Measurements from ENCODE around the gene CCDC196.
"Not testable (repeated sequence)": the region's sequence is repeated elsewhere in the genome, so short reads cannot be mapped to it uniquely, and the experiment has no call there.

The CCDC196 gene

DNA sequence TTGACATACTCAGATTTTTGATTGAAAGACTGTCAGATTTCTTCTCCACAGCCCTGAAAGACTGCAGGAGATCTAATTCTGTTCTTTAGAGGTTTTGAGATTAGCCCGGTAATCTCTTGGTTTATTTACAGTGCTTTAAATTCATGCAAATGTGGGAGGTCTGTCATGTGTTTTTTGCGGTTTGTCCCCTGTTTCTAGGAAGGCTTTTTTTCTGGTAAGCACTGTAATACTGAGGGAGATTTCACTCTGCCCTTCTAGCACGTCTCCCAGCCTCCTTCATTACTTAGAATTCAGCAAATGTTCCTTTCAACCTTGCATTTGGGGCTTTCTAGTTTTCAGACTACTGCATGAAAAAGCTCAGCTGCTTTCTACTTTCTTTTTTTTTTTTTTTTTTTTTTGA lies 52.9 kb downstream of the CCDC196 start:
- TF ChIP-seq, protein P1, sequence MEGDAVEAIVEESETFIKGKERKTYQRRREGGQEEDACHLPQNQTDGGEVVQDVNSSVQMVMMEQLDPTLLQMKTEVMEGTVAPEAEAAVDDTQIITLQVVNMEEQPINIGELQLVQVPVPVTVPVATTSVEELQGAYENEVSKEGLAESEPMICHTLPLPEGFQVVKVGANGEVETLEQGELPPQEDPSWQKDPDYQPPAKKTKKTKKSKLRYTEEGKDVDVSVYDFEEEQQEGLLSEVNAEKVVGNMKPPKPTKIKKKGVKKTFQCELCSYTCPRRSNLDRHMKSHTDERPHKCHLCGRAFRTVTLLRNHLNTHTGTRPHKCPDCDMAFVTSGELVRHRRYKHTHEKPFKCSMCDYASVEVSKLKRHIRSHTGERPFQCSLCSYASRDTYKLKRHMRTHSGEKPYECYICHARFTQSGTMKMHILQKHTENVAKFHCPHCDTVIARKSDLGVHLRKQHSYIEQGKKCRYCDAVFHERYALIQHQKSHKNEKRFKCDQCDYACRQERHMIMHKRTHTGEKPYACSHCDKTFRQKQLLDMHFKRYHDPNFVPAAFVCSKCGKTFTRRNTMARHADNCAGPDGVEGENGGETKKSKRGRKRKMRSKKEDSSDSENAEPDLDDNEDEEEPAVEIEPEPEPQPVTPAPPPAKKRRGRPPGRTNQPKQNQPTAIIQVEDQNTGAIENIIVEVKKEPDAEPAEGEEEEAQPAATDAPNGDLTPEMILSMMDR (IDR thresholded peaks at IDR 0.05; ENCODE audit: borderline replicate concordance, control extremely low read depth, extremely low read depth, insufficient read depth, missing control alignments) = no peak
- in situ Hi-C loops (cut with MboI; ENCODE audit: low sequenced_read_pairs, unreplicated experiment) = no loop called here
- DNase-seq (ENCODE audit: low spot score) = peak; percentile 31

DNA sequence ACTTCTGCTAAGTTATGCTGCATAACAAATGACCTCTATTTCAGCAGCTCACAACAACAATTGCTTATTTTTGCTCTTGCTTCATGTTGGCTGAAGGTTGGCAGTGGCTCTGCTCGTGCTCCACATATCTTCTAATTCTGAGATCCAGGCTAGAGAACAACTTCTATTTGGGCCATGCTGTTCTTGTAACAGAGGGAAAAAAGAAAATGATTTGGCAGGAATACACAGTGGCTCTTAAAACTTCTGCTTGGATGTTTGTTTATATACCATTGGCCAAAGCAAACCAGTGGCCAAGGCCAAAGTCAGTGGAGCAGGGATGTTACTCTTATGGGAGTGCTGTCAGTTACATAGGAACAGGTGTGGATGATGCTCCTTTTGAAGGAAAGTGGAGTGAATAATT lies 53.9 kb downstream of the CCDC196 start:
- in situ Hi-C loops (cut with MboI; ENCODE audit: low sequenced_read_pairs, unreplicated experiment) = no loop called here
- no peak for DNase-seq (ENCODE audit: low spot score)
- TF ChIP-seq, protein P1 (IDR thresholded peaks at IDR 0.05; ENCODE audit: borderline replicate concordance, control extremely low read depth, extremely low read depth, insufficient read depth, missing control alignments) = no peak

DNA sequence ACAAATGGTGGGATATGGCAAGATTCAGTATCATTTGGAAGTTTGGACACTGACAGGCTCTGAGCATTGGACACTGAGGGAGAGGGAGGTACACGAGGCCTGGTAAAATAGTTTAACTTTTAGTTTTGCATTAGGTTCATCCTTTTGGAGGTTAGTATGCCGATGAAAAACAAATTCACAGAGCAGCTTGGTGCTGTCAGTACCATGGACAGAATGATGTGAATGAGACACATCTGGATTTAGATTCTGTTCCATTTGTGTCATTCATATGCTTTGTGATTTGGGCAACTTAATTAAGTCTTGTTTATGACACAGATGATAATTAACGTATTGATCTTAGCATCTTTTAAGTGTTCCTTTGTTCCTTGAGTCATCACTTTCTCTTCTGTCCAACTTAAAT lies 55.5 kb downstream of the CCDC196 start:
- in situ Hi-C loops (cut with MboI; ENCODE audit: low sequenced_read_pairs, unreplicated experiment) = no loop called here
- no peak for DNase-seq (ENCODE audit: low spot score)
- TF ChIP-seq, protein P1 (IDR thresholded peaks at IDR 0.05; ENCODE audit: borderline replicate concordance, control extremely low read depth, extremely low read depth, insufficient read depth, missing control alignments) = no peak

DNA sequence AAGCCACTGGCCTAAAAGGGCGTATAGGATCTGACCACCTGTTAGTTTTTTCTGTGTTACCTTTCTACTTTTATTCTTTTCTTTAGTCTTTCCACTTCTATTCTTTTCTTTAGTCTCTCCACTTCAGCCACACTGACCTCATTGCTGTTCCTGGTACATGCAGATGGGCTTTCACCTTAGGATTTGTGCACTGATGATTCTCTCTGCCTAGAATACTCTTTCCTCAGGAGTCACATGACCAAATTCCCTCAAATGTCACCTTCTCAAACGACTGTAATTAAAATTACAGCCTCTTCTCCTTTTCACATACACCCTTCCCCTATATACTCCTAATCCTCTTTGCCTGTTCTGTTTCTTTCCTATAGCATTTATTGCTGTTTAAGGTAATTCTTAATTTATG lies 57.8 kb downstream of the CCDC196 start:
- DNase-seq (ENCODE audit: low spot score) = no peak
- in situ Hi-C loops (cut with MboI; ENCODE audit: low sequenced_read_pairs, unreplicated experiment) = no loop called here

DNA sequence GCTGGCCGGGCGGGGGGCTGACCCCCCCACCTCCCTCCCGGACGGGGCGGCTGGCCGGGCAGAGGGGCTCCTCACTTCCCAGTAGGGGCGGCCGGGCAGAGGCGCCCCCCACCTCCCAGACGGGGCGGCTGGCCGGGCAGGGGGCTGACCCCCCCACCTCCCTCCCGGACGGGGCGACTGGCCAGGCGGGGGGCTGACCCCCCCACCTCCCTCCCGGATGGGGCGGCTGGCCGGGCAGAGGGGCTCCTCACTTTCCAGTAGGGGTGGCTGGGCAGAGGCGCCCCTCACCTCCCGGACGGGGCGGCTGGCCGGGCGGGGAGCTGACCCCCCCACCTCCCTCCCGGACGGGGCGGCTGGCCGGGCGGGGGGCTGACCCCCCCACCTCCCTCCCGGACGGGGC lies 59.0 kb downstream of the CCDC196 start:
- in situ Hi-C loops (cut with MboI; ENCODE audit: low sequenced_read_pairs, unreplicated experiment) = not testable (repeated sequence)

More for the DNA sequence above, 57.8 kb downstream of the CCDC196 start:
- TF ChIP-seq, protein P1 (IDR thresholded peaks at IDR 0.05; ENCODE audit: borderline replicate concordance, control extremely low read depth, extremely low read depth, insufficient read depth, missing control alignments) = no peak

DNA sequence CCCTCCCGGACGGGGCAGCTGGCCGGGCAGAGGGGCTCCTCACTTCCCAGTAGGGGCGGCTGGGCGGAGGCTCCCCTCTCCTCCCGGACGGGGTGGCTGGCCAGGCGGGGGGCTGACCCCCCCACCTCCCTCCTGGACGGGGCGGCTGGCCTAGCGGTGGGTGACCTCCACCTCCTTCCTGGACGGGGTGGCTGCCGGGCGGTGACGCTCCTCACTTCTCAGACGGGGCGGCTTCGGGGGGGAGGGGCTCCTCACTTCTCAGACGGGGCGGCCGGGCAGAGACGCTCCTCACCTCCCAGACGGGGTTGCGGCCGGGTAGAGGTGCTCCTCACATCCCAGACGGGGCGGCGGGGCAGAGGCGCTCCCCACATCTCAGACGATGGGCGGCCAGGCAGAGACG lies 59.6 kb downstream of the CCDC196 start:
- in situ Hi-C loops (cut with MboI; ENCODE audit: low sequenced_read_pairs, unreplicated experiment); DNase-seq (ENCODE audit: low spot score): not testable (repeated sequence)

More for the DNA sequence above, 59.0 kb downstream of the CCDC196 start:
- DNase-seq (ENCODE audit: low spot score) = not testable (repeated sequence)

Measured in GM13976 (cell line).